ENCODE measurements around the gene MEGF11. TPM values are rescaled to one million over a fixed set of nuclear protein-coding genes. Genes with fewer than 3 reads are reported as not detected.
A peak's percentile ranks its signal among the peaks of the same experiment; 100 is the strongest.

The MEGF11 gene
- total RNA-seq, 1 experiment from 2014 or later = 2.3 TPM

GRCh38 chr15:66039117-66039871, 214.3 kb downstream of the MEGF11 start (continued):
- no peak for TF ChIP-seq YY1 (IDR thresholded peaks at IDR 0.05; ENCODE audit: extremely low read depth, insufficient replicate concordance, low read depth, low read length)
- TF ChIP-seq ATF3 (IDR thresholded peaks at IDR 0.05) = no peak
- TF ChIP-seq ELF1 (IDR thresholded peaks at IDR 0.05; ENCODE audit: borderline replicate concordance, low read depth) = no peak

- no peaks in the 10 kb centered on the region for H3K9me2 ChIP-seq (ENCODE audit: insufficient read depth)
- no TSS peak for BruUV-seq (replicated peaks)
- H3K27me3 ChIP-seq (ENCODE audit: insufficient read depth, low read length) = no peaks in the 10 kb centered on the region
- peak; percentile 76 for ATAC-seq
- ChIA-PET CTCF (no interaction called here), RAD21 (ENCODE audit: low non-redundant PET in 1 of 2, low total read pairs in 2 of 2, uncharacterized antibody in 2 of 2, unreplicated experiment in 2 of 2) (no interaction called here), POLR2A (no interaction called here)
- peak overlapping the region in 1 of 2 experiments; percentile 22; a peak in 2 of 4 replicates for H3K4me3 ChIP-seq (replicated peaks in 1 of 2; ENCODE audit: low read depth in 1 of 2, low read length in 2 of 2)
- no peaks in the 10 kb centered on the region for H3K36me3 ChIP-seq (ENCODE audit: control insufficient read depth in 1 of 2, insufficient read depth in 2 of 2, low read length in 2 of 2)
- H3K9me3 ChIP-seq (ENCODE audit: control insufficient read depth in 1 of 2, insufficient read depth in 1 of 2, low read depth in 1 of 2, low read length in 2 of 2) = no peaks in the 10 kb centered on the region; a peak in 1 of 4 replicates
- no peak overlapping the region for H3K9ac ChIP-seq (ENCODE audit: low read length)
- H4K20me1 ChIP-seq (ENCODE audit: insufficient read depth) = no peaks in the 10 kb centered on the region
- peak overlapping the region; percentile 58 for H3K4me2 ChIP-seq (ENCODE audit: low read length)
- H2AFZ ChIP-seq (ENCODE audit: low read depth, low read length, poor library complexity, severe bottlenecking) = no peak overlapping the region
- H3K79me2 ChIP-seq (ENCODE audit: insufficient read depth, low read length) = no peaks in the 10 kb centered on the region
- TF ChIP-seq ZBTB33 (IDR thresholded peaks at IDR 0.05; ENCODE audit: extremely low read depth, insufficient replicate concordance, low read length) (no peak), REST (IDR thresholded peaks at IDR 0.05; ENCODE audit: low read depth) (no peak), ZFX (IDR thresholded peaks at IDR 0.05) (no peak), SP1 (IDR thresholded peaks at IDR 0.05; ENCODE audit: low read depth) (no peak), EZH2phosphoT487 (IDR thresholded peaks at IDR 0.05; ENCODE audit: borderline replicate concordance) (no peak), CTCF (IDR thresholded peaks at IDR 0.05 in 2 of 3, conservative IDR thresholded peaks at IDR 0.05 in 1 of 3; ENCODE audit: borderline replicate concordance in 1 of 3, insufficient read depth in 1 of 3, low read depth in 2 of 3, low read length in 2 of 3) (no peak), CEBPB (IDR thresholded peaks at IDR 0.05; ENCODE audit: low read depth) (no peak), JUND (IDR thresholded peaks at IDR 0.05) (no peak)
- intact Hi-C loops (cut with micrococcal nuclease) = no loop called here
- H3K4me1 ChIP-seq (ENCODE audit: control insufficient read depth in 1 of 2, insufficient read depth in 2 of 2, low read length in 2 of 2) = peaks cover 10 to 14% of the 10 kb centered on the region in 2 experiments; a peak in 3 of 4 replicates
- no peak overlapping the region for H3K27ac ChIP-seq (ENCODE audit: low read depth, low read length)
- DNase-seq (ENCODE audit: low read depth, low spot score) = no peak
Observed at GRCh38 chr15:66038387-66039116, 215.0 kb downstream of the MEGF11 start.
